NCI-H2171 treated with DMSO at 0.1 percent for 48 hours (cell line): ENCODE results near the gene SAMD15.
"Not testable (repeated sequence)": the region's sequence is repeated elsewhere in the genome, so short reads cannot be mapped to it uniquely, and the experiment has no call there.

Source experiments
- DNase-seq: peaks from one replicate; lab custom pipeline; 2025; lab: John Stamatoyannopoulos, UW

Gene SAMD15

GRCh38 chr14:77376771-77377501 lies at the start of gene SAMD15, which contains the start of gene TMED8:
TSS of gene SAMD15 (plus strand) at chr14:77377379. CDS start at chr14:77377419, 40 bp downstream.
TSS of gene TMED8 (minus strand) at chr14:77377094. CDS start at chr14:77377053, 41 bp downstream.
- peak; percentile 94 for DNase-seq

GRCh38 chr14:77329872-77330271 lies 47.3 kb upstream of the SAMD15 start:
- no peak for DNase-seq

- DNase-seq, result no peak
Observed at GRCh38 chr14:77335576-77335975, 41.6 kb upstream of the SAMD15 start.

GRCh38 chr14:77337255-77337654 lies 39.9 kb upstream of the SAMD15 start:
- DNase-seq, result not testable (repeated sequence)

- no peak for DNase-seq
Observed at GRCh38 chr14:77337880-77338279, 39.3 kb upstream of the SAMD15 start.

- DNase-seq, result no peak
Observed at GRCh38 chr14:77338302-77338701, 38.9 kb upstream of the SAMD15 start.

- DNase-seq, result no peak
Observed at GRCh38 chr14:77339407-77339806, 37.8 kb upstream of the SAMD15 start.

GRCh38 chr14:77340389-77340788 lies 36.8 kb upstream of the SAMD15 start:
- DNase-seq, result no peak

- no peak for DNase-seq
Observed at GRCh38 chr14:77342726-77343397, 34.3 kb upstream of the SAMD15 start.

- peak; percentile 94 for DNase-seq
Observed at GRCh38 chr14:77343662-77344061, 33.5 kb upstream of the SAMD15 start.

- DNase-seq, result peak; percentile 77
Observed at GRCh38 chr14:77344377-77344996, 32.7 kb upstream of the SAMD15 start.

- no peak for DNase-seq
Observed at GRCh38 chr14:77346495-77346894, 30.7 kb upstream of the SAMD15 start.

GRCh38 chr14:77347751-77348150 lies 29.4 kb upstream of the SAMD15 start:
- DNase-seq, result no peak

GRCh38 chr14:77353469-77354141 lies 23.6 kb upstream of the SAMD15 start:
- DNase-seq, result no peak

- DNase-seq, result no peak
Observed at GRCh38 chr14:77355811-77356210, 21.4 kb upstream of the SAMD15 start.

GRCh38 chr14:77356899-77357298 lies 20.3 kb upstream of the SAMD15 start:
- no peak for DNase-seq

GRCh38 chr14:77359626-77360025 lies 17.6 kb upstream of the SAMD15 start:
- no peak for DNase-seq

GRCh38 chr14:77364146-77364545 lies 13.0 kb upstream of the SAMD15 start:
- DNase-seq, result no peak

GRCh38 chr14:77369285-77369684 lies 7.9 kb upstream of the SAMD15 start:
- no peak for DNase-seq

GRCh38 chr14:77372304-77372841 lies 4.8 kb upstream of the SAMD15 start:
- peak; percentile 15 for DNase-seq

- no peak for DNase-seq
Observed at GRCh38 chr14:77375164-77375950, 1.8 kb upstream of the SAMD15 start.
